Inflammatory macrophage (primary cell): Measurements from ENCODE around the gene NFIB.

Experiments used
- DNase-seq, 2 donors: peaks; one replicate each; pipeline ENCODE4 v3.0.0-alpha.2; 2020 to 2022

The NFIB gene

GRCh38 chr9:14210428-14210827 is 103.5 kb downstream of the NFIB start:
- no peak for DNase-seq

GRCh38 chr9:14209399-14210345 is 104.3 kb downstream of the NFIB start:
- no peak for DNase-seq

- DNase-seq: no peak
Measured at GRCh38 chr9:14207352-14207995, 106.5 kb downstream of the NFIB start.

- no peak for DNase-seq
Measured at GRCh38 chr9:14205463-14205862, 108.5 kb downstream of the NFIB start.

- DNase-seq: no peak
Measured at GRCh38 chr9:14203356-14204056, 110.4 kb downstream of the NFIB start.

- no peak for DNase-seq
Measured at GRCh38 chr9:14198841-14199455, 115.0 kb downstream of the NFIB start.

GRCh38 chr9:14198047-14198840 is 115.7 kb downstream of the NFIB start:
- DNase-seq: no peak

- no peak for DNase-seq
Measured at GRCh38 chr9:14197325-14197858, 116.5 kb downstream of the NFIB start.

- DNase-seq: no peak
Measured at GRCh38 chr9:14193328-14193990, 120.5 kb downstream of the NFIB start.

- no peak for DNase-seq
Measured at GRCh38 chr9:14192556-14192955, 121.4 kb downstream of the NFIB start.

GRCh38 chr9:14191512-14191911 is 122.4 kb downstream of the NFIB start:
- no peak for DNase-seq

GRCh38 chr9:14190240-14190639 is 123.7 kb downstream of the NFIB start:
- no peak for DNase-seq

- no peak for DNase-seq
Measured at GRCh38 chr9:14189578-14189977, 124.4 kb downstream of the NFIB start.

GRCh38 chr9:14189146-14189545 is 124.8 kb downstream of the NFIB start:
- no peak for DNase-seq

GRCh38 chr9:14188538-14188937 is 125.4 kb downstream of the NFIB start:
- DNase-seq: no peak

- no peak for DNase-seq
Measured at GRCh38 chr9:14188011-14188410, 125.9 kb downstream of the NFIB start.

GRCh38 chr9:14186096-14186495 is 127.8 kb downstream of the NFIB start:
- DNase-seq: no peak

- no peak for DNase-seq
Measured at GRCh38 chr9:14185016-14185415, 128.9 kb downstream of the NFIB start.

GRCh38 chr9:14183001-14183400 is 130.9 kb downstream of the NFIB start:
- no peak for DNase-seq

GRCh38 chr9:14180960-14181537 is 132.9 kb downstream of the NFIB start:
- no peak for DNase-seq
